Measurements from ENCODE around the gene ATXN7.

The ATXN7 gene

GRCh38 chr3:63947594-63947993, 83.9 kb downstream of the ATXN7 start:
- Histone ChIP-seq H3K4me1 (ENCODE audit: insufficient read depth, low read length, poor library complexity, severe bottlenecking) (no peaks in the 10 kb centered on the region), H3F3A (ENCODE audit: low read depth) (no peaks in the 10 kb centered on the region), H4K20me1 (ENCODE audit: insufficient read depth, low read length, poor library complexity, severe bottlenecking) (peaks cover 27% of the 10 kb centered on the region), H3K79me2 (ENCODE audit: insufficient read depth, low read length) (peaks cover 67% of the 10 kb centered on the region), H3K4me3 (ENCODE audit: low read length, poor library complexity, severe bottlenecking) (no peak overlapping the region), H3K4me2 (ENCODE audit: low read depth, low read length, poor library complexity, severe bottlenecking) (no peak overlapping the region), H3K9ac (ENCODE audit: low read depth, low read length, poor library complexity, severe bottlenecking) (no peak overlapping the region), H3K36me3 (ENCODE audit: insufficient read depth, low read length) (peaks cover 20% of the 10 kb centered on the region), H2AFZ (ENCODE audit: low read length) (no peak overlapping the region), H3K9me2 (replicated peaks; ENCODE audit: low read depth, low read length) (no peaks in the 10 kb centered on the region), H3K9me3 (ENCODE audit: insufficient read depth, low read depth, low read length) (no peaks in the 10 kb centered on the region), H3K27me3 (ENCODE audit: insufficient read depth, low read length, poor library complexity, severe bottlenecking) (no peaks in the 10 kb centered on the region)
- TF ChIP-seq EZH2phosphoT487 (IDR thresholded peaks at IDR 0.05; ENCODE audit: borderline replicate concordance) (no peak), CTCF (conservative IDR thresholded peaks at IDR 0.05; ENCODE audit: low read length) (no peak)

- peaks cover 25% of the 10 kb centered on the region for H3K36me3 ChIP-seq (ENCODE audit: insufficient read depth, low read length)
- TF ChIP-seq CTCF (conservative IDR thresholded peaks at IDR 0.05; ENCODE audit: low read length) (no peak), EZH2phosphoT487 (IDR thresholded peaks at IDR 0.05; ENCODE audit: borderline replicate concordance) (no peak)
- H3K79me2 ChIP-seq (ENCODE audit: insufficient read depth, low read length) = peaks cover 59% of the 10 kb centered on the region
- peaks cover 21% of the 10 kb centered on the region for H4K20me1 ChIP-seq (ENCODE audit: insufficient read depth, low read length, poor library complexity, severe bottlenecking)
- H3K9me2 ChIP-seq (replicated peaks; ENCODE audit: low read depth, low read length) = no peaks in the 10 kb centered on the region
- H3K4me1 ChIP-seq (ENCODE audit: insufficient read depth, low read length, poor library complexity, severe bottlenecking) = no peaks in the 10 kb centered on the region
- no peak overlapping the region for H3K4me2 ChIP-seq (ENCODE audit: low read depth, low read length, poor library complexity, severe bottlenecking)
- H2AFZ ChIP-seq (ENCODE audit: low read length) = no peak overlapping the region
- no peaks in the 10 kb centered on the region for H3K27me3 ChIP-seq (ENCODE audit: insufficient read depth, low read length, poor library complexity, severe bottlenecking)
- H3K9ac ChIP-seq (ENCODE audit: low read depth, low read length, poor library complexity, severe bottlenecking) = no peak overlapping the region
- H3F3A ChIP-seq (ENCODE audit: low read depth) = no peaks in the 10 kb centered on the region
- no peak overlapping the region for H3K4me3 ChIP-seq (ENCODE audit: low read length, poor library complexity, severe bottlenecking)
- H3K9me3 ChIP-seq (ENCODE audit: insufficient read depth, low read depth, low read length) = no peaks in the 10 kb centered on the region
These were observed 85.3 kb downstream of the ATXN7 start for GRCh38 chr3:63949005-63949404.

DNA sequence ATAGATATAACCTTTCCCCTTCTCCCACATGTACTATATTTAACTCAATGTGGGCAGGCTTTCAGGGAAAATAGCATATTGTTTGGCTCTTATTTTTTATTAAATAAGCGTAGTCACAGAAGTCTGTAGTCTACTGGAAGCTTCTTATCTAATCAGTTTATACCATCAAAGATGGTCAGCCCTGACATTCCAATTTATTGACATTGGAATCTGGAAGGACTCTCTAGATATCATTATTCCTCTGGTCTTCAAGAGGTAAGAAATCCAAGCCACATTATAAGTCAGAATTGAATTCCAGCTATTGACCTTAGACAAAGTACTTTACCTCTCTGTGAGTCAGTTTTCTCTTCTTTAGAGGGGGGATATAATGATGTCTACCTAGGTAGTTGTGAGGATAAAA, 87.0 kb downstream of the ATXN7 start:
- Histone ChIP-seq H4K20me1 (ENCODE audit: insufficient read depth, low read length, poor library complexity, severe bottlenecking) (peaks cover 18% of the 10 kb centered on the region), H3K36me3 (ENCODE audit: insufficient read depth, low read length) (peaks cover 28% of the 10 kb centered on the region), H3K9ac (ENCODE audit: low read depth, low read length, poor library complexity, severe bottlenecking) (no peak overlapping the region), H3K27me3 (ENCODE audit: insufficient read depth, low read length, poor library complexity, severe bottlenecking) (no peaks in the 10 kb centered on the region), H2AFZ (ENCODE audit: low read length) (no peak overlapping the region), H3K9me2 (replicated peaks; ENCODE audit: low read depth, low read length) (no peaks in the 10 kb centered on the region), H3F3A (ENCODE audit: low read depth) (no peaks in the 10 kb centered on the region), H3K4me1 (ENCODE audit: insufficient read depth, low read length, poor library complexity, severe bottlenecking) (no peaks in the 10 kb centered on the region), H3K4me3 (ENCODE audit: low read length, poor library complexity, severe bottlenecking) (no peak overlapping the region), H3K9me3 (ENCODE audit: insufficient read depth, low read depth, low read length) (no peaks in the 10 kb centered on the region), H3K79me2 (ENCODE audit: insufficient read depth, low read length) (peaks cover 53% of the 10 kb centered on the region), H3K4me2 (ENCODE audit: low read depth, low read length, poor library complexity, severe bottlenecking) (no peak overlapping the region)
- no peak for TF ChIP-seq EZH2phosphoT487 (IDR thresholded peaks at IDR 0.05; ENCODE audit: borderline replicate concordance)
- no peak for TF ChIP-seq CTCF (conservative IDR thresholded peaks at IDR 0.05; ENCODE audit: low read length)

Data from Loucy (cell line).